Stimulated activated CD8-positive, alpha-beta memory T cell treated with anti-CD3 and anti-CD28 coated beads, Interleukin-12 subunit alpha, Interleukin-12 subunit beta, amount 100 ng/mL, for 4 hours (primary cell): Measurements from ENCODE around the gene EPHB4.
"Not testable (repeated sequence)": the region's sequence is repeated elsewhere in the genome, so short reads cannot be mapped to it uniquely, and the experiment has no call there.

Source experiments
- DNase-seq: peaks from one replicate; pipeline ENCODE4 v3.0.0-alpha.2; 2020; ENCODE audit warnings: low read depth

Gene EPHB4

GRCh38 chr7:100827330-100828226 is at the start of gene EPHB4:
Gene EPHB4, minus strand, starts transcription at chr7:100827523. Its CDS starts 493 bp downstream, at chr7:100827030.
- DNase-seq, result no peak

- no peak for DNase-seq
These were observed 48.0 kb upstream of the EPHB4 start for GRCh38 chr7:100875356-100875751.

GRCh38 chr7:100874577-100875355 is 47.4 kb upstream of the EPHB4 start, which contains the start of gene SRRT:
Gene SRRT, plus strand, starts transcription at chr7:100875103. Its CDS starts 488 bp downstream, at chr7:100875591.
- DNase-seq, result peak; percentile 97

GRCh38 chr7:100874300-100874576 is 46.9 kb upstream of the EPHB4 start:
- DNase-seq, result no peak

GRCh38 chr7:100873599-100874299 is 46.4 kb upstream of the EPHB4 start:
- no peak for DNase-seq

GRCh38 chr7:100867776-100868485 is 40.6 kb upstream of the EPHB4 start:
- no peak for DNase-seq

GRCh38 chr7:100867040-100867775 is 39.9 kb upstream of the EPHB4 start, which contains the start of gene TRIP6:
Gene TRIP6, plus strand, starts transcription at chr7:100867387. Its CDS starts 111 bp downstream, at chr7:100867498.
- DNase-seq, result no peak

GRCh38 chr7:100866729-100867039 is 39.4 kb upstream of the EPHB4 start:
- DNase-seq, result no peak

GRCh38 chr7:100865938-100866728 is 38.8 kb upstream of the EPHB4 start:
- no peak for DNase-seq

GRCh38 chr7:100865372-100865911 is 38.1 kb upstream of the EPHB4 start:
- DNase-seq, result no peak

GRCh38 chr7:100864263-100864845 is 37.0 kb upstream of the EPHB4 start:
- DNase-seq, result no peak

- no peak for DNase-seq
These were observed 36.2 kb upstream of the EPHB4 start for GRCh38 chr7:100863406-100863950.

GRCh38 chr7:100861616-100861985 is 34.3 kb upstream of the EPHB4 start:
- no peak for DNase-seq

GRCh38 chr7:100860702-100861615 is 33.6 kb upstream of the EPHB4 start:
- DNase-seq, result no peak

- no peak for DNase-seq
These were observed 32.5 kb upstream of the EPHB4 start for GRCh38 chr7:100859856-100860255.

- no peak for DNase-seq
These were observed 29.6 kb upstream of the EPHB4 start for GRCh38 chr7:100856871-100857282.

GRCh38 chr7:100855515-100855914 is 28.2 kb upstream of the EPHB4 start:
- no peak for DNase-seq

GRCh38 chr7:100854899-100855298 is 27.6 kb upstream of the EPHB4 start:
- DNase-seq, result not testable (repeated sequence)
